NCI-H146 treated with DMSO at 0.1 percent for 48 hours (cell line): Measurements from ENCODE around the gene DCXR.

Experiments used
- DNase-seq: peaks from one replicate; lab custom pipeline; 2025; ENCODE audit not compliant: unreplicated experiment; lab: John Stamatoyannopoulos, UW

DCXR gene

GRCh38 chr17:82037092-82037888 lies at the start of gene DCXR:
DCXR (minus strand) TSS chr17:82037697; CDS start chr17:82037682, 15 bp downstream.
- DNase-seq = peak; percentile 88

DNA sequence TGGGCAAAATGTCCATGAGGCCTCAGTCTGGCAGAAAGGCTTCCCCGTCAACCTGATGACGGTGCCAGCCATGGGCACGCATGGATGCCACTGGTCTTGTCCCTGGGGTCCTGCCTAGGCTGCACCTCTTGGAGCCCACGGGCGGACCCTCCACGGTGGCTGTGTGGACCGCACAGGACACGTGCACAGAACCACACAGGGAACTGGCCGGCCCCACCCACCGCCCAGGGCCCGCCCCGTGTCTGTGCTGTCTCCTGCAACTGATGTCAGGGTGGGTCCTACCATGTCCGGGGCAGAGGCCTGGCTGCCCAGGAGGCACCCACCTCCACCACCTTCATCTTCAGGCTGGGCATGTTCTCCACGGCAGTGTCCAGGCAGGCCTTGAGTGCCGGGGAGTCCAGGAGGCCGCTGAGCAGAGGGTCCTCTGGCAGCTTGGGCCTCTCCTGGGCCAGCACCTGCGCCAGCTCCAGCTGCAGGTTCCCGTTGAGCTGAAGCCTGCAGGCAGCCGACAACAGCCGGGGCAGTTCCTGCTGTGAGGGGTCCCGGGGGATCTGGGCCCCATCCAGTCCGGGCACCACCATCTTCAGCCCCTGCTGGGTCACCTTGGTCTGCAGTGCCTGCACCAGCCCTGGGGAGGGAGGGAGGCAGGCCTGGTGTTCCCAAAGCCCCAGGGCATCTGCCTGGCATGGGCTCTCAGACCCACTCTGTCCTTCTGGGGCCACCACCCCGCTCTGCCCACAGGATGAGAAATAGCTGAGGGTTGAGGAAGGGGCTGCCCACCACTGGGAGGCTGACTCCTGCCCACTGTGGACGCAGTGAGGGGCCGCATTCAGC lies 48.7 kb upstream of the DCXR start:
- no peak for DNase-seq

DNA sequence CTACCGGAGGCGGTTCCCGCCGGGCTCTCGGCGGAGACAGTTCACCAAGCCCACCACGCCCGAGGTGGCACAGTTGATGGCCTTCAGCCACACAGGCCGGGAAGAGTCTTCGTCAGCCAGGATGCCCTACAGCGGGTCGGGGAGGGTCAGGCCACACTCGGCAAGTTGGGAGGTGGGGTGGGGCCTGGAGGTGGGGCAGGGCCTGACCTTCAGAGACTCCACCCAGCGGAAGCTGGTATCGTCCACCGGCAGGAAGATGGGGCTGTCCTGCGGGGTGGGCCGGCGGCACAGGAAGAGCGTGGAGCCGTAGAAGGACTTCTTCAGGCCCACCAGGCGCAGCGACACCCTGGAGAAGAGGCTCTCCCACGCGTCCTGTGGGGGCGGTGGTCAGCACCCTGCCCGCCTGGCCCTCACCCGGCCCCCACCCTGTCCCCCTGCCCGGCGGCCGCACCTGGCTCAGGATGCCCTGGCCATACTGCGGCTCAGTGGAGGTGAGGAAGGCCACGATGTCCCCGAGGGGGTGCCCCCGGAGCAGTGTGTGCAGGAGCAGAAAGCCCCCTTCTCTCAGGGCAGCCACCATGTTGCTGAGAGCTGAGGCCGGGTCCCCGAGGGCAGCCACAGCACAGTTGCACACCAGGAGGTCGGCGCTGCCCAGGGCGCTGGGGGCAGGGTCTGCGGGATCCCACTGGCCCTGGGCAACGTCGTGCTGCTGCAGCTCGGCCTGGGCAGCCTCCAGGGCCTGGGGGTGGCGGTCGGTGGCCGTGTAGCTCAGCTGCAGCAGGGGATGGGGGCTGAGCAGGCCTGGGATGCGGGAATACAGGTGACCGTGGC lies 47.7 kb upstream of the DCXR start:
- no peak for DNase-seq

DNA sequence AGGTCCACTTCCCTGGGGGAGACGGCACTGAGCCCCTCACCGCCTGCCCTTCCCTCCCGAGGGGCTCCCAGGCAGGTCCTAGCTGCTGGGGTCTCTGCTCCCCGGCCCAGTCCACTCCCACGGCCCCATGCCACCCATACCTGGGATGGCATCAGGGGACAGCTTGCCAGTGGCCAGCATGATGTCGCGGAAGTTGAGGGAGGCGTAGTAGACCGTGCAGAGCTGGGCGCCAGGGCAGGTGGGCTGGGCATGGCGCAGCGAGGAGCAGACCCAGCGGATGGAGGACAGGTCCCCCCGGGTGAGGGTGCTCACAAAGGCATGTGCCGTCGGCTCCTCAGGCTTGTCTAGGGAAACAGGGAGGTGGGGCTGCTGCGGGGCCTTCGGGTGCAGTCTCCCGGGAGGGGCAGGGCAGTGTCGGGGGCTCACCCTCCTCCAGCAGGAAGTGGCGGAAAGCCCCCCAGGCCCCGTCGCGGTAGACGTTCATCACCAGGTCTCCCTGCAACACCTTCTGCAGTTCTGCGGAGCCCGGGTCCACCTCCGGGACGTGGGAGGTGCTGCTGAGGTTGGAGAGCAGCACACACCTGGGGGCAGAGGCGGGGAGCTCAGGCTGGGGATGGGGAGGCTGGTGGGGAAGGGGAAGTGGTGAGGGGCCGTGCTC lies 47.0 kb upstream of the DCXR start:
- DNase-seq = no peak

- no peak for DNase-seq
Observed at GRCh38 chr17:82083533-82084359, 46.2 kb upstream of the DCXR start.

DNA sequence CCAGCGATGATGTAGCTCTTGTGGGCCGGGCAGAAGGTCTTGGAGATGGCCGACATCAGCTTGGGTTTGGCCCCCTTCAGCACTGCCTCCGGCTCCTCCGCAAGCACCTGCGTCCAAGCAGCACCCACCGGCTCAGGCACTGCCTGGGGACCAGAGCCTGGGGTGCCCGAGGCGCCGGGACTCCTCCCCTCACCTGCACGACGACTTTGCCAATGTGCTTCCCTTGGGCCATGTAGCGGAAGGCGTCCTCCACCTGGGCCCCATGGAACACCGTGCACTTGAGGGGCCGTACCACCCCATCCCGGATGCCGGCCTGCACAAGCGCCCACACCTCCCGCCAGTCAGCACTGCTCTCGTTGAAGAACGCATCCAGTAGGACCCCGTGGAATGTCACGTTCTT lies 45.5 kb upstream of the DCXR start:
- no peak for DNase-seq

GRCh38 chr17:82082456-82082855 lies 45.0 kb upstream of the DCXR start:
- DNase-seq = no peak

- DNase-seq = no peak
Observed at GRCh38 chr17:82081966-82082365, 44.5 kb upstream of the DCXR start.

DNA sequence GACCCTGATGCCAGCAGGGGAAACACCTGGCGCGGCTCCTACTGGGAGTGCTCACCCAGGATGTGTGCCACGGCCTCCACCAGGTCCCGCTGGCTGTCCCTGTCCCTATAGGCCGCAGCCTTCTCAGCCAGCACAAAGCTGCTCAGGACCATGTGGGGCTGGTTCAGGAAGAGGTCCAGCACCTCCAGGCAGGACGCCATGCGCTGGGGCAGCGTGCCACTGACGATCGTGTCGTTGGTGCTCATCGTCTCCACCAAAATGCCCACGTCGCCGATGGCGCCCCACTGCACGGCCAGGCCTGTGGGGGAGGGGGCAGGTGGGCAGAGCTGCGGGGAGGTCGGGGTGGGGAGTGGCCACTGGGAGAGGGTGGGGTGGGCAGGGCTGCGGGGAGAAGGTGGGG lies 44.0 kb upstream of the DCXR start:
- DNase-seq = no peak

DNA sequence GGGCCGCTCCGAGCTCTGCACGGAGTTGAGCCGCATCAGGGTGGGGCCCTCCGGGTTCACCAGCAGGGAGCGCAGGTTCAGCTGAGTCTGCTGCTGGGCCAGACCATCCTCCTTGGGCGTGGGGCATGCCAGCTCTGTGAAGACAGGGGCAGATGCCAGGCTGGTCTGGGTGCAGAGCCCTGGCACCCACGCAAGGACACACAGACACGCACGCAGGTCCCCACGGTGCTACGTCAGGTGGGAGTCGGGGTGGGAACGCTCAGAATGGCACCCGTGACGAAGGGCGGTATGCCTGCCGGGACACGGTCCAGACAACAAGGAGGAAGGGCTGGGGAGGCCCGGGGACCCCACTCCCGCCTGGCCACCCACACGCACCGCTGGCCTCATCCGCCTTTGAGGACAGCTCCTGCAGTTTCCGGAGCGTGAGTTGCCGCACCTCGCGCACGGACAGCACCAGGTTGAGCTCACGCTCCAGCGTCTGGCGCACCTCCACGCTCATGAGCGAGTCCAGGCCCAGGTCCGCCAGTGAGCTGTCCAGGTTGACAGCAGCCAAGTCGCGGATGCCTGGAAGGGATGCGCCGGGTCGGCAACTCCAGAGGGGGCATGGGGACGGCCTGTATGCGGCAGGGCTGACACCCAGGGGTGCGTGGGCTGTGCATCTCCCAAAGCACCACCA lies 43.4 kb upstream of the DCXR start:
- DNase-seq = no peak

- no peak for DNase-seq
Observed at GRCh38 chr17:82080048-82080788, 42.7 kb upstream of the DCXR start.

GRCh38 chr17:82079001-82079677 lies 41.6 kb upstream of the DCXR start:
- DNase-seq = no peak

GRCh38 chr17:82078433-82078832 lies 40.9 kb upstream of the DCXR start:
- DNase-seq = no peak

DNA sequence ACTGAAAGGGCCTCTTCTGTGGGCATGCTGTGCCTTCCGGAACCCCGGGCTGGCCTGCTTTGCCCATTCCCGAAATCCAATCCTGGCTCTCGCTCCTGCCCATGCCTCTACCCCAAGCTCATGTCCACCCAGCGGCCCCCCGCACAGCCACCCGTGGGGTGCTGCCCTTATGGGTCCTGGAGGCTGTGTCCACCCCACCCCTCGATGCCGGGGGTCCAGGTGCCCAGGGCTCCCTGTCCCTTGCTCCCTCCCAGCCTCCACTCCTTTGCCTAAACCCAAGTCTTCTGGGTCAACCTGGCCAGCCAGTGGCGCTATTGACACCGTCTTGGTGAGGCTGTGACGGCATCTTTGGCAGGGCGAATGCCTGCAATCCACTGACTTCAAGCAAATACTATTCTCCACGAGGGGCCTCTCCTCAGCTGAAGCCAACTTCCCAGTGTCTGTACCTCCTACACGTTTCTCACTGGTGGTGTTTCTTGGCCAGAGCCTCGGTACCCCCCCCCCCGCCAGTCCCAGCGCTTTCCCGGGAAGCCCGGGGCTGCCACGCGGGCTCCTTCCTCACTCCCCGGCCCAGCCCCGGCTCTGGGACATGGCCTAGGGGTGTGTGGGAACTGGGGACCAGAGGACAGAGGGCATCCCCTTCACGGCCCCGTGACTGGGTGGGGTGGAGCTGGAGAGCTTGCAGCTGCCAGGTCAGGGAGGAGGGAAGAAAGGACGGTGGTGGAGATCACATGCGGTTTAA lies 40.3 kb upstream of the DCXR start:
- no peak for DNase-seq

DNA sequence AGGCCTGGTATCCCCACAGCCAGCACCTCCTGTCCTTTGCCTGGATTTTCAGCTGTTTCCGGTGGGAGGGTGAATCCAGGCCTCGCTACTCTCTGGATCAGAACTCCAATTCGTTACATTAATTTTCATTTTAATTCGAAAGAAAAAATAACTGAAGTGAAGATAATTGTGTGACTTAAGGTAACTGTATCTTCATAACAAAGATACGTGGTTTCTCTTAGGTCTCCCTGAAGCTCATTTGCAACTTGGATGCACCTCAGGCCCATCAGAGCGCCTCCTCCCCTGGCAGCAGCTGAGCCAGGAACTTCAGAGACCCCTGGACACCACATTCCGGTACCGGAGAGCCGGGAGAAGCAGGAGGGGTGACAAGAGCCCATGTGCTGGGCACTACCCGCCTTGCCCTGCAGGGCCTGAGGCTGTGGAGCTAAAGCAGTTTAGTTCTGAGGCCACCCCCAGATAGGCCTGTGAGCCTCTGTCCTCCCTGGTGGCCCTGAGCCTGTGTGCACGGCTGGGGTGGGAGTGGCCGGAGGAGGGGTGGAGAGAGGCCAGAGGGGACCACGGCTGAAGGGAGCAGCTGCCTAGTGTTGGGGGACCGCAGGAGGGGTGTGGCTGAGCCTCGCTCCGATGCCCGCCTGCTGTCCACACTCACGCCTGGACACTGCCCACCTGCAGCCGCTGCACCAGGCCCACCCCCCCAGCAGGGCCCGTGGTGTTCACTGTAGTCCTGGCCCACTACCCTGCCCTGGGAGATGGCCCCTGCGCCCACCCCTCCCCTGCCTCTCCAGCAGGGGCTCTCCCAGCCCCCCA lies 39.5 kb upstream of the DCXR start:
- DNase-seq = no peak

DNA sequence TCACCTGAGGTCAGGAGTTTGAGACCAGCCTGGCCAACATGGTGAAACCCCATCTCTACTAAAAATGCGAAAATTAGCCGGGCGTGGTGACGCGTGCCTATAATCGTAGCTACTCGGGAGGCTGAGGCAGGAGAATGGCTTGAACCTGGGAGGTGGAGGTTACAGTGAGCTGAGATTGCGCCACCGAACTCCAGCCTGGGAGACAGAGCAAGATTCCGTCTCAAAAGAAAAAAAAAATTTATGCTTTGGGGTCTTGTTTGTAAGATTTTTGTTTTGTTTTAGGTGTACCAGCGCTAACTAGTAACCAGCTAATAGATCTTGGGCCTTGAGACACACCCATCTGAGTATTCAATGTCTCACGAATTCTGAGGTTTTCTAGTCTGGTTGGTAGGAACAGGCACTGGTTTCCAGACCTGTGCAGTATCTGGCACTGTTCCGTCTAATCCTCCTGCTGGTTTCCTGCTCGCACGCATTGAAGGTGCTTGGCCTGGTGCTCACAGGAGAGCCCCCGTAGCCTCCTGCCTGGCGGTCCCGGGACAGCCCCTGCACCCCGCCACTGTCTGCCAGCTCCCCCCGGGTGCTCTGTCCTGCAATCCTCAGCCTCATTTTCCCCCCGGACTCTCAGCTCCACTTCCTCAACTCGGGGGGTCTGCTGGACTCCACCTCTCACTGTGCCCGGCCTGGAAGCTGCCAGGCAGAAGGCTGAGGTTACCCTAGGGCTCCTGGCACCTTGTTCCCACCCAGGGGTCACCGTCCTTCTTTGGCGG lies 38.7 kb upstream of the DCXR start:
- no peak for DNase-seq
